Neural cell (in vitro differentiated cells): ENCODE results near the gene ADIPOR2. TPM values are rescaled to one million over a fixed set of nuclear protein-coding genes. Genes with fewer than 3 reads are reported as not detected.

Experiments
- H2AFZ ChIP-seq: fragments of 200-600, 300-800 bp; sonication (generic), shearing (Covaris generic); 2 replicates; pipeline ENCODE4 v1.6.0; 2014; ENCODE audit warnings: low read depth, mild to moderate bottlenecking, antibody characterized with exemption, low read length, moderate library complexity
- H3F3A ChIP-seq: fragments of 200-600 bp; shearing (Covaris generic); 2 replicates; pipeline ENCODE4 v1.6.1; 2016; ENCODE audit warnings: mild to moderate bottlenecking, moderate library complexity, mixed read lengths, antibody characterized with exemption, low read length; ENCODE audit not compliant: insufficient read depth, poor library complexity, severe bottlenecking
- H3K27ac ChIP-seq: fragments of 200-600, 300-800 bp; sonication (generic), shearing (Covaris generic); 2 replicates; pipeline ENCODE4 v1.5.1; 2014; ENCODE audit warnings: mild to moderate bottlenecking, low read length, moderate library complexity
- H3K27me3 ChIP-seq: fragments of 300-800, 200-600 bp; sonication (generic), shearing (Covaris generic); 2 replicates; pipeline ENCODE4 v1.6.0; 2014; ENCODE audit warnings: mild to moderate bottlenecking, low read depth, low read length, moderate library complexity; ENCODE audit not compliant: insufficient read depth
- H3K36me3 ChIP-seq: fragments of 300-800, 200-600 bp; sonication (generic), shearing (Covaris generic); 2 replicates; pipeline ENCODE4 v1.5.1; 2014; ENCODE audit warnings: mild to moderate bottlenecking, antibody characterized with exemption, low read length, moderate library complexity; ENCODE audit not compliant: insufficient read depth
- H3K4me2 ChIP-seq: fragments of 300-800, 200-600 bp; sonication (generic), shearing (Covaris generic); 2 replicates; pipeline ENCODE4 v1.6.0; 2014; ENCODE audit warnings: mild to moderate bottlenecking, low read length
- H3K4me3 ChIP-seq: fragments of 300-800, 200-600 bp; sonication (generic), shearing (Covaris generic); 2 replicates; pipeline ENCODE4 v1.5.1; 2014; ENCODE audit warnings: mild to moderate bottlenecking, low read length, moderate library complexity
- H3K79me2 ChIP-seq: fragments of 200-600 bp; shearing (Covaris generic); replicated peaks from 2 replicates; pipeline ENCODE4 v1.6.0; 2014; ENCODE audit warnings: mild to moderate bottlenecking, low read length, moderate library complexity; ENCODE audit not compliant: insufficient read depth
- H3K9ac ChIP-seq: fragments of 300-800, 200-600 bp; sonication (generic), shearing (Covaris generic); 2 replicates; pipeline ENCODE4 v1.6.1; 2016; ENCODE audit warnings: mild to moderate bottlenecking, low read length, mixed read lengths
- H3K9me2 ChIP-seq: fragments of 200-600 bp; shearing (Covaris generic); 2 replicates; pipeline ENCODE4 v1.6.1; 2016; ENCODE audit warnings: mild to moderate bottlenecking, low read length, mixed read lengths; ENCODE audit not compliant: insufficient read depth
- H3K9me3 ChIP-seq: fragments of 200-600, 300-800 bp; sonication (generic), shearing (Covaris generic); 2 replicates; pipeline ENCODE4 v1.6.1; 2016; ENCODE audit warnings: mild to moderate bottlenecking, mixed run types, low read length, moderate library complexity, mixed read lengths
- H4K20me1 ChIP-seq: fragments of 200-600 bp; shearing (Covaris generic); 2 replicates; pipeline ENCODE4 v1.6.1; 2016; ENCODE audit warnings: mild to moderate bottlenecking, mixed run types; ENCODE audit not compliant: insufficient read depth
- EP300 ChIP-seq: fragments of 450-650 bp; conservative IDR thresholded peaks from 2 replicates; pipeline ENCODE4 v1.6.1; 2014; ENCODE audit warnings: antibody characterized with exemption, mild to moderate bottlenecking, moderate library complexity; ENCODE audit not compliant: poor library complexity, severe bottlenecking
- EZH2 ChIP-seq: fragments of 200-600, 300-800 bp; shearing (Covaris generic), sonication (generic); IDR thresholded peaks from 2 replicates; pipeline ENCODE4 v1.6.1; 2014; ENCODE audit warnings: antibody characterized with exemption, low read length, borderline replicate concordance, mild to moderate bottlenecking; ENCODE audit not compliant: insufficient read depth, poor library complexity, severe bottlenecking
- MXI1 ChIP-seq: fragments of 450-650 bp; conservative IDR thresholded peaks from 2 replicates; pipeline ENCODE4 v1.6.1; 2014; ENCODE audit warnings: antibody characterized with exemption, mild to moderate bottlenecking; ENCODE audit not compliant: poor library complexity, severe bottlenecking
- POLR2AphosphoS5 ChIP-seq: IDR thresholded peaks from 2 replicates; pipeline ENCODE4 v1.6.1; 2012
- RAD21 ChIP-seq: fragments of 450-650 bp; conservative IDR thresholded peaks from 2 replicates; pipeline ENCODE4 v1.6.1; 2014; ENCODE audit warnings: antibody characterized with exemption, mild to moderate bottlenecking, moderate library complexity
- SMC3 ChIP-seq: fragments of 450-650 bp; conservative IDR thresholded peaks from 2 replicates; pipeline ENCODE4 v1.6.1; 2014; ENCODE audit warnings: antibody characterized with exemption, mild to moderate bottlenecking, moderate library complexity; ENCODE audit not compliant: poor library complexity
- TAF1 ChIP-seq: IDR thresholded peaks from 2 replicates; pipeline ENCODE4 v1.6.1; 2012; ENCODE audit warnings: low read depth
- polyA plus RNA-seq: library from polyadenylated mRNA; depleted of rRNA; stranded (reverse); fragments of >200 nt; gene quantifications from 2 replicates; pipeline ENCODE4 v1.2.3, GENCODE V29; 2014
- TF ChIP-seq, protein P1 (sequence below): fragments of 450-650 bp; IDR thresholded peaks from 2 replicates; pipeline ENCODE4 v1.5.1; 2014; ENCODE audit warnings: antibody characterized with exemption, mild to moderate bottlenecking, moderate library complexity; ENCODE audit not compliant: poor library complexity, severe bottlenecking
- TF ChIP-seq, protein P2 (sequence below): IDR thresholded peaks from 2 replicates; pipeline ENCODE4 v1.6.1; 2012; ENCODE audit warnings: borderline replicate concordance

The ADIPOR2 gene
- polyA plus RNA-seq, 1 donor from 2014 or later, result 18.5 TPM

DNA sequence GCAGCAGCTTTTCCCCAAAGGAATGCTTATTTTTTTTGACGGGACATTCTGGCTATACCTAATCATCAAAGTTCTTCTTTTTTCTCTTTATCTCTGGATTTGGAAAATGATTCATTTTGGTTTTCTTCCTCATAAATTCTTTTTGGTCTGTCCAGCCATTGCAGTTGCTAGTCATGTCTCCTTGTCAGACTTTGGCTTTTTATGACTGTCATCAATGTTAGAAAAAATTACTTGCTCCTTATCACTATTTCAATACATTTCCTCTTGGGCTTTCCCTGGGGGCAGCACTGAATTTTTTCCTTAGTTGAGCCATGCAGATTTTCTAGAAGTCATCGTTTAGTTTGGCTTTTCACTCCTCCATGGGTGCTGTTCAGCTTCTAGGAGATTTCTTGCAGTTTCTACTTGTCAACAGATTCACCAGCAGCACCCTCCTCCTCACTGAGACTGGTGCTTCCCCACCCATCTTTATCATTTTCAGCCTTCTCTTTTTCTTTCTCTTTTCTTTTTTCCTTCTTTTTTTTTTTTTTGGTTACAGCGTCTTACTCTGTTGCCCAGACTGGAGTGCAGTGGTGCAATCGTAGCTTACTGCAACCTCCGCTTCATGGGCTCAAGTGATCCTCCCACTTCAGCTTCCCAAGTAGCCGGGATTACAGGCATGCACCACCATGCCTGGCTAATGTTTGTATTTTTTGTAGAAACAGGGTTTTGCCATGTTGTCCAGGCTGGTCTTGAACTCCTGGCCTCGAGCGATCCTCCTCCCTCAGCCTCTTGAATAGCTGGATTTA lies 5.2 kb downstream of the ADIPOR2 start:
- Histone ChIP-seq H2AFZ (no peak overlapping the region), H3K4me2 (no peak overlapping the region), H3K79me2 (peaks cover 85% of the 10 kb centered on the region), H3K9ac (no peak overlapping the region), H3F3A (no peaks in the 10 kb centered on the region), H3K9me3 (no peaks in the 10 kb centered on the region), H3K9me2 (no peaks in the 10 kb centered on the region), H3K36me3 (no peaks in the 10 kb centered on the region), H3K4me3 (no peak overlapping the region), H3K27ac (no peak overlapping the region), H3K27me3 (no peaks in the 10 kb centered on the region), H4K20me1 (no peaks in the 10 kb centered on the region)
- TF ChIP-seq EZH2 (no peak), RAD21 (no peak), MXI1 (no peak), TAF1 (no peak), EP300 (no peak), POLR2AphosphoS5 (no peak), SMC3 (no peak)
- TF ChIP-seq, protein P1, sequence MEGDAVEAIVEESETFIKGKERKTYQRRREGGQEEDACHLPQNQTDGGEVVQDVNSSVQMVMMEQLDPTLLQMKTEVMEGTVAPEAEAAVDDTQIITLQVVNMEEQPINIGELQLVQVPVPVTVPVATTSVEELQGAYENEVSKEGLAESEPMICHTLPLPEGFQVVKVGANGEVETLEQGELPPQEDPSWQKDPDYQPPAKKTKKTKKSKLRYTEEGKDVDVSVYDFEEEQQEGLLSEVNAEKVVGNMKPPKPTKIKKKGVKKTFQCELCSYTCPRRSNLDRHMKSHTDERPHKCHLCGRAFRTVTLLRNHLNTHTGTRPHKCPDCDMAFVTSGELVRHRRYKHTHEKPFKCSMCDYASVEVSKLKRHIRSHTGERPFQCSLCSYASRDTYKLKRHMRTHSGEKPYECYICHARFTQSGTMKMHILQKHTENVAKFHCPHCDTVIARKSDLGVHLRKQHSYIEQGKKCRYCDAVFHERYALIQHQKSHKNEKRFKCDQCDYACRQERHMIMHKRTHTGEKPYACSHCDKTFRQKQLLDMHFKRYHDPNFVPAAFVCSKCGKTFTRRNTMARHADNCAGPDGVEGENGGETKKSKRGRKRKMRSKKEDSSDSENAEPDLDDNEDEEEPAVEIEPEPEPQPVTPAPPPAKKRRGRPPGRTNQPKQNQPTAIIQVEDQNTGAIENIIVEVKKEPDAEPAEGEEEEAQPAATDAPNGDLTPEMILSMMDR, result no peak
- TF ChIP-seq, protein P2, sequence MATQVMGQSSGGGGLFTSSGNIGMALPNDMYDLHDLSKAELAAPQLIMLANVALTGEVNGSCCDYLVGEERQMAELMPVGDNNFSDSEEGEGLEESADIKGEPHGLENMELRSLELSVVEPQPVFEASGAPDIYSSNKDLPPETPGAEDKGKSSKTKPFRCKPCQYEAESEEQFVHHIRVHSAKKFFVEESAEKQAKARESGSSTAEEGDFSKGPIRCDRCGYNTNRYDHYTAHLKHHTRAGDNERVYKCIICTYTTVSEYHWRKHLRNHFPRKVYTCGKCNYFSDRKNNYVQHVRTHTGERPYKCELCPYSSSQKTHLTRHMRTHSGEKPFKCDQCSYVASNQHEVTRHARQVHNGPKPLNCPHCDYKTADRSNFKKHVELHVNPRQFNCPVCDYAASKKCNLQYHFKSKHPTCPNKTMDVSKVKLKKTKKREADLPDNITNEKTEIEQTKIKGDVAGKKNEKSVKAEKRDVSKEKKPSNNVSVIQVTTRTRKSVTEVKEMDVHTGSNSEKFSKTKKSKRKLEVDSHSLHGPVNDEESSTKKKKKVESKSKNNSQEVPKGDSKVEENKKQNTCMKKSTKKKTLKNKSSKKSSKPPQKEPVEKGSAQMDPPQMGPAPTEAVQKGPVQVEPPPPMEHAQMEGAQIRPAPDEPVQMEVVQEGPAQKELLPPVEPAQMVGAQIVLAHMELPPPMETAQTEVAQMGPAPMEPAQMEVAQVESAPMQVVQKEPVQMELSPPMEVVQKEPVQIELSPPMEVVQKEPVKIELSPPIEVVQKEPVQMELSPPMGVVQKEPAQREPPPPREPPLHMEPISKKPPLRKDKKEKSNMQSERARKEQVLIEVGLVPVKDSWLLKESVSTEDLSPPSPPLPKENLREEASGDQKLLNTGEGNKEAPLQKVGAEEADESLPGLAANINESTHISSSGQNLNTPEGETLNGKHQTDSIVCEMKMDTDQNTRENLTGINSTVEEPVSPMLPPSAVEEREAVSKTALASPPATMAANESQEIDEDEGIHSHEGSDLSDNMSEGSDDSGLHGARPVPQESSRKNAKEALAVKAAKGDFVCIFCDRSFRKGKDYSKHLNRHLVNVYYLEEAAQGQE, result no peak

DNA sequence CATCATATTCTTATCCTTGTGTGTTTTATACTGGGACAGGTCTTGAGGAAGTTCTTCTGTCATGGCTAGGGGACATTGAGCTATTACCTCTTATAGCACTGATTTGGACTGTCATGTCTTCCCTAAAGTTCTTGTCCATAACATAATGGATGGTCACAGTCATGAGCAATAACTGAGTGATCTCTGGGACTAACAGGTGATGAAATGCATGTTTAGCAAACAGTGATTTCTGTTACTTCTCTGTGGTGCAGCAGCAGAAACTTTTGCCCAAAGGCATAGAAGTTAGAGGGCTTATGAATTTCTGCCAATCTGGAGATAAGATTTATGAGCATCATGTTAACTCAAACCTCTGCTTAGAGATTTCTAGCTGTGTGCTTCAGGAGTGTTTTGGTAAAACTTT lies 5.9 kb downstream of the ADIPOR2 start:
- no peak overlapping the region for H3K4me3 ChIP-seq

More for the DNA sequence above, 5.9 kb downstream of the ADIPOR2 start:
- no peaks in the 10 kb centered on the region for H3K27me3 ChIP-seq
- TF ChIP-seq, protein P1, result no peak
- TF ChIP-seq EP300, result no peak
- TF ChIP-seq, protein P2, result no peak
- TF ChIP-seq EZH2, result no peak
- TF ChIP-seq MXI1, result no peak
- TF ChIP-seq POLR2AphosphoS5, result no peak
- TF ChIP-seq TAF1, result no peak
- no peak for TF ChIP-seq RAD21
- TF ChIP-seq SMC3, result no peak
- peaks cover 87% of the 10 kb centered on the region for H3K79me2 ChIP-seq
- no peak overlapping the region for H2AFZ ChIP-seq
- H3K4me2 ChIP-seq, result no peak overlapping the region
- no peaks in the 10 kb centered on the region for H3K36me3 ChIP-seq
- no peak overlapping the region for H3K27ac ChIP-seq
- no peaks in the 10 kb centered on the region for H3K9me3 ChIP-seq
- H3K9ac ChIP-seq, result no peak overlapping the region
- H4K20me1 ChIP-seq, result no peaks in the 10 kb centered on the region
- H3K9me2 ChIP-seq, result no peaks in the 10 kb centered on the region
- H3F3A ChIP-seq, result no peaks in the 10 kb centered on the region
